HG02642 (cell line): ENCODE data around the gene ADAR.
"Not testable (repeated sequence)": the region's sequence is repeated elsewhere in the genome, so short reads cannot be mapped to it uniquely, and the experiment has no call there.

ENCODE experiments used
- ATAC-seq: cut with Tn5 transposase; IDR thresholded peaks from one replicate; pipeline ENCODE4 v1.9.1; 2021; ENCODE audit warnings: mild to moderate bottlenecking; ENCODE audit not compliant: unreplicated experiment, poor library complexity

The ADAR gene, protein sequence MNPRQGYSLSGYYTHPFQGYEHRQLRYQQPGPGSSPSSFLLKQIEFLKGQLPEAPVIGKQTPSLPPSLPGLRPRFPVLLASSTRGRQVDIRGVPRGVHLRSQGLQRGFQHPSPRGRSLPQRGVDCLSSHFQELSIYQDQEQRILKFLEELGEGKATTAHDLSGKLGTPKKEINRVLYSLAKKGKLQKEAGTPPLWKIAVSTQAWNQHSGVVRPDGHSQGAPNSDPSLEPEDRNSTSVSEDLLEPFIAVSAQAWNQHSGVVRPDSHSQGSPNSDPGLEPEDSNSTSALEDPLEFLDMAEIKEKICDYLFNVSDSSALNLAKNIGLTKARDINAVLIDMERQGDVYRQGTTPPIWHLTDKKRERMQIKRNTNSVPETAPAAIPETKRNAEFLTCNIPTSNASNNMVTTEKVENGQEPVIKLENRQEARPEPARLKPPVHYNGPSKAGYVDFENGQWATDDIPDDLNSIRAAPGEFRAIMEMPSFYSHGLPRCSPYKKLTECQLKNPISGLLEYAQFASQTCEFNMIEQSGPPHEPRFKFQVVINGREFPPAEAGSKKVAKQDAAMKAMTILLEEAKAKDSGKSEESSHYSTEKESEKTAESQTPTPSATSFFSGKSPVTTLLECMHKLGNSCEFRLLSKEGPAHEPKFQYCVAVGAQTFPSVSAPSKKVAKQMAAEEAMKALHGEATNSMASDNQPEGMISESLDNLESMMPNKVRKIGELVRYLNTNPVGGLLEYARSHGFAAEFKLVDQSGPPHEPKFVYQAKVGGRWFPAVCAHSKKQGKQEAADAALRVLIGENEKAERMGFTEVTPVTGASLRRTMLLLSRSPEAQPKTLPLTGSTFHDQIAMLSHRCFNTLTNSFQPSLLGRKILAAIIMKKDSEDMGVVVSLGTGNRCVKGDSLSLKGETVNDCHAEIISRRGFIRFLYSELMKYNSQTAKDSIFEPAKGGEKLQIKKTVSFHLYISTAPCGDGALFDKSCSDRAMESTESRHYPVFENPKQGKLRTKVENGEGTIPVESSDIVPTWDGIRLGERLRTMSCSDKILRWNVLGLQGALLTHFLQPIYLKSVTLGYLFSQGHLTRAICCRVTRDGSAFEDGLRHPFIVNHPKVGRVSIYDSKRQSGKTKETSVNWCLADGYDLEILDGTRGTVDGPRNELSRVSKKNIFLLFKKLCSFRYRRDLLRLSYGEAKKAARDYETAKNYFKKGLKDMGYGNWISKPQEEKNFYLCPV

DNA sequence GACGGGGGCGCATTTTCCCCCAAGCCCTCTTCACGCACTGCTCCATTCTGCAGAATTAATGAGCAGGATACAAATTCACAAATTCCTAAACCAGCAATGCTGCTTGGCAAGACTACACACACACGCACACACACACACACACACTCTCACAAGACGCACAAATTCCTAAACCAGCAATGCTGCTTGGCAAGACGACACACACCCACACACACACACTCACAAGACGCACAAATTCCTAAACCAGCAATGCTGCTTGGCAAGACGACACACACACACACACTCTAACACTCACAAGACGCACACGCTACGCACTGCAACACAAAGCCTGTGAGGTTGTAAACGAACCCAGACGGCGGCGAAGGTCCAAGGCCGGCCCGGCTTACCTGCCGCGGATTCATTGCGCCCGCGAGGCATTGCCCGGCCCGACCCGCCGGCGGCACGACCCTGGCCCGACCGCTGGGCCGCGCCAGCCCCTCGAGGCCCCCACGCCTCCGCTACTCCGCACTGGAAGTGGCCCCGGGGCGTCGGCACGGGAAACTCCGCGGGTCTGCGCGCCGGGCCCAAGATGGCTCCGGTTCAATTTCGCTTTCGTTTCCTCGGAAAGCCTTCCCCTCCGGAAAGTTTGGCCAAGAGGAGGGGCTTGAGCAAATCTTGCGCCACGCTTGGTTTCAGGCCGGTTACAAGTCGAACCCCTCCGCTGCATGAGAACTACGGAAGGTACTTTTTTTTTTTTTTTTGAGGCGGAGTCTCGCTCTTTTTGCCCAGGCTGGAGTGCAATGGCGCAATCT is at the start of gene ADAR:
Gene ADAR (minus strand): TSS at position 578 of the 788 bp plus-strand sequence. CDS start 180 bp downstream, at position 398.
- ATAC-seq, result peak; percentile 71

DNA sequence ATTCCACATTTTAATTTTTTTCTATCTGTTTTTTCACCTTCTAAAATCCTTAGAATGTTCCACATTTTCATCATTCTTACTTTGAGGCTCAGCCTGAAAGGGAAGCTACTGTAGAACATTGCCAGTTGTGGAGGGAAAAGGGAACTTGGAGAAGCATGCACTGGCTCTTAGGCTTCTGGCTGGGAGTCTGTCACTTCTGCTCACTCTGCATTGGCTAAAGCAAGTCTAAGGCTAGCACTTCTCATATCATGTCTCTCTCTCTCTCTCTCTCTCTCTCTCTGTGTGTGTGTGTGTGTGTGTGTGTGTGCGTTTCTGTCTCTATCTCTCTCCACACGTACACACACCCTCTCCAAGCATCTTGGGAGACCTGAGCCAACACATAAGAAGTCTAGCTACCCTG is 49.6 kb upstream of the ADAR start:
- ATAC-seq, result no peak

DNA sequence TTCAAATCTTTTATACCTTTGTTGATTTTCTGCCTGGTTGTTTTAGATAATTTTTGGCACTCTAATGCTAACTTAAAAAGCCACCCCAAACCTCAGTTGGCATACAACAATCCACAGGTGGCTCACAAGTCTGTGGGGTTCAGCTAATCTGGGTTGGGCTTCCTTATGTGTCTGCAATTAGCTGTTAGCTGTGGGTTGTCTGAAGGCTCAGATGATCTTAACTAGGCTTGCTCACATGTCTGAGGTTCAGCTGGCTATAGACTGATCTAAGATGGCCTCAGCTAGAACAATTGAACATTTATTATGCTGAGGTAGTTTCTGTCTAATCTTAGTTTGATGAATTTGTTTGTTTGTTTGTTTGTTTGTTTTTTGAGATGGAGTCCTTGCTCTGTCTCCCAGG is 44.9 kb upstream of the ADAR start:
- ATAC-seq, result no peak

DNA sequence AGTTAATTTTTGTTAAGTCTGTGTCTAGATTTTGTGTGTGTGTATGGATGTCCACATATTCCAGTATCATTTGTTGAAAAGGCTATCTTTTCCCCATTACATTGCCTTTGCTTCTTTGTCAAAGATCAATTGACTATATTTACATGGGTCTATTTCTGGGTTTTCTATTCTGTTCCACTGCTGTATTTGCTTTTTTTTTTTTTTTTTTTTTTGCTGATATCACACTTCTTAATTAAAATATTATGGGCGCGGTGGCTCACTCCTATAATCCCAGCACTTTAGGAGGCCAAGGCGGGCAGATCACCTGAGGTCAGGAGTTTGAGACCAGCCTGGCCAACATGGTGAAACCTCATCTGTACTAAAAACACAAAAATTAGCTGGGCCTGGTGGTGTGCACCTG is 36.7 kb upstream of the ADAR start:
- ATAC-seq, result not testable (repeated sequence)

DNA sequence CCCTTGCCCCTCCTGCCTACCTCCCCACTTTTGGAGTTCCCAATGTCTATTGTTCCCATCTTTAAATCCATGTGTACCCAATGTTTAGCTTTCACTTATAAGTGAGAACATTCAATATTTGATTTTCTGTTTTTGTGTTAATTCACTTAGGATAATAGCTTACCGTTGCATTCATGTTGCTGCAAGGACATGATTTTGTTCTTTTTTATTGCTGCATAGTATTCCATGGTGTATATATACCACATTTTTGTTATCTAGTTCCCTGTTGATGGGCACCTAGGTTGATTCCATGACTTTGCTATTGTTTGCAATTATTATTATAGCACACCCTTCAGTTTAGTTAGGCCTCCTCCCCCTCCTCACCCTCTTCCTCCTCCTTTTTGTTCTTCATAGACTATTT is 33.5 kb upstream of the ADAR start:
- ATAC-seq, result no peak

DNA sequence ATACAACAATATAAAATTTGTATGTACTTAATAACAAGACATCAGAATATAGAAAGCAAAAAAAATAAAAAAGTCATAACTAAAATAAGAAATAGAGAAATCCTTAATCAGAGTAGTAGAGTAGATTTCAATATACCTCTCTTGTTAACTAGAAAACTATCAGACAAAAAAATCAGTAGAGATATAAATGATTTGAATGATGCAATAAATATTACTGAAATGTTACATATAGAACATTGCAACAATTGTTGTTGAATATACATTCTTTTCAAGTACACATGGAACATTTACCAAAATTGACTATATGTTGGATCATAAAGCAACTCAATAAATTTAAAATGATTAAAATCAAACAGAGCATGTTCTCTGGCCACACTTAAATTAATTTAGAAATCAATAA is 31.9 kb upstream of the ADAR start:
- ATAC-seq, result no peak

DNA sequence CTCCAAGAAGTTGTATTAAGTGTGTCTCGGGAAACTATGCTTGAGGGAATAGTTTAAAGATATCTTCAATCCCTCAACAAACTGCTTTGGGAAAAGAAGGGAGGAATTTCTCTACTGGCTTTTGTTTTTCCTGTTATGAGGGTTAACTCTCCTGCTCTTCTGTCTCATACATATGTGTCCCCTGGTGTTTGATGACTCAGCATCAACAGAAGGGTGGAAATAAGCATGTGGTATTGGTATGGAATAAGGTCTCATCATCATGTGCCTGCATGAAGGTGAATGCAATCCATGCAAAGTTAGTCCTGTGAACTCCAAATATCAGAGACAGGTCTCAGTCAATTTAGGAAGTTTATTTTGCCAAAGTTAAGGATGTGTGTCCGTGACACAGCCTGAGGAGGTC is 27.2 kb upstream of the ADAR start:
- no peak for ATAC-seq

DNA sequence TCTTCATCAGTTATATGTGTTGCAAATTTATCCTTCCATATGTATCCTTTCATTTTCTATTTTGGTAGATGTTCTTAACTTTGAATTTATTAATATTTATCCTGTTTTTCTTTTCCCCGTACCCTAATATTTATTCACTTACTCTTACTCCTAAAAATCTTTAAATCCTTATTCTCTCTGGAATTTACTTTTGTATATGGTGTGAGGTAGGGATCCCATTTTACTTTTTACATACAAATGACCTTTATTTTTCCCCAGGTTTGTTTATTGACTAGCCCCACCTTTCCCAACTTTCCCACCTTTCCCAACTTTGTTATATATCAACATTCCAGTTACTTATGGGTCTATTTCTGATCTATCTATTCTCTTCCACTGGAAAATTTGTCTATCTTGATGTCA is 21.7 kb upstream of the ADAR start:
- ATAC-seq, result no peak

DNA sequence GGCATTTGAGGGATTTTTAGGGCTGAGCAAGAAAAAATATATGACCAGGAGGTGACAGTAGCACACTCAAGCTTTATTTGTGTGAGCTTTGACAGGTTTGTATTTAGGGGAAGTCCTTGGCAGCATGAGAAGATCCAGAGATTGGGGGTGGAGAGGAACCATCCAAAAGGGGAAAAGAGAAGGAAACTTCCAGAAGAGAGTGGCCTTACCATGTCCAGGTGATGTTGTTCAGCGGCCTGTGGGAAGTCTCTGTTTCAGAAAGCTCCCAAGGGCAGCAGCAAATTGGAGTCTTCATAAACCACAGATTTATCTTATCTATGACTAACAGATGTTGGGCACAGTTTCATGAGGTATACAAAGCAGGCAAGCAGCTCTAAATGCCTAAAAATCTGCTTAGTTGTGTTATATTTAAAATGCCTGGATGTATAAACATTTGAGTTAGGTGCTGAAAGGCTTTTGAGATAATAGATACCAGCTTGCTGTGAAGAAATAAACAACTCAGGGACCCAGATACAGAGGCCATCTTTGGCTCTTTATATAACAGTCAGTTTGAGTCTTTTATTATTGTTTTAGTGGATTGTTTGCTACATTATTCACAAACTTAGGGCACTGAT is 21.2 kb upstream of the ADAR start:
- ATAC-seq, result no peak

DNA sequence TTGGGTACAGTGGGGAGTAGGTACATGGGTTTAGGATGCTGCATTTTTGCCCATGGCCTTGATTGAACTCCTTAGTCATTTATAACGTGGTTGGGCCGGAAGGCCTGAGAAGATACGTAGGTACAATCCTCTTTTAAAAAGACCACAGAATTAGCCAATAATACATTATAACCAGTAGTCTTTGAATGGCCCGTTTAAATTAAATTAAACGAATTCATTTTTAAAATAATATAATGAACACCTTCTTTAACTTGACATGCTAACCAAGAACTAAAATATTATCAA is 20.1 kb upstream of the ADAR start:
- ATAC-seq, result no peak

DNA sequence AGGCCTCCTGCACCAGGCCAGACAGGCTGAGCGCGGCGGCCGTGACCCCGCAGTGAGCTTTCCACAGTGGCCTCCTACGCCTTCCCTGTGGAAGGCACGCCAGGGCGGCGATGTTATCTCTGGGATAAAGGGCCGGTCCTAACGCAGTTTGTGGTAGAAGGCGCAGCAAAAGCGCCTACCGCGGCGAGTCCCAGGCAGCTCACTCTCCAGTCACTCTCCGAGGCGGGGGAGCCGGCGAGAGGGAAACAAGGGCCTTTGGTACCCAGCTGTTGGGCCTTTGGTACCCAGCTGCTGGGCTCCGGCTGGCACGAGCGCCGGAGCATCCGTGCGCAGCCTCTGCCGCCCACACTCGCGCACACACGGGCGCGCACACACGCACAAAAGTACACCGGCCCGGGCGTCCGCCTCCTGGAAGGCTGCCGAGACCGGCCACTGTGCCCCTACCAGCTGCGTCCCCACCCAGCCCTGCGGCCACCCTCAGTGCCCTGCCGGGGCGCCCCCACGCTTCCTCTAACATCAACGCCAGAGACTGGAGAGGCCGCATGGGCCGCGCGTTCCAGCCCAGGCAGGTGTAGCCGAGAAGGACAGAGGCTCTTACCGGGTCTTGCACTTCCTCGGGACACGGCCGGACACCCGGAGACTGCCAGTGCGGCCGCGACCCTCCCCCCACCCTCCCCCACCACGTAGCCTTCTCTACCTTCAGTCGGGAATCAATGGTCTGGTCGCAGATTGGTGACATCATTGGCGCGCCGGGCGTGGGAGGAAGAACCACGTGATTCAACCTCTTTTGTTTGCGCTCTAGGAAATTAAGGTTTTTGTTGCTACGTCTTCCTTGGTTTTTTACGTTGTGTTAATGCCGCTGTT is 19.5 kb upstream of the ADAR start:
- peak; percentile 62 for ATAC-seq

DNA sequence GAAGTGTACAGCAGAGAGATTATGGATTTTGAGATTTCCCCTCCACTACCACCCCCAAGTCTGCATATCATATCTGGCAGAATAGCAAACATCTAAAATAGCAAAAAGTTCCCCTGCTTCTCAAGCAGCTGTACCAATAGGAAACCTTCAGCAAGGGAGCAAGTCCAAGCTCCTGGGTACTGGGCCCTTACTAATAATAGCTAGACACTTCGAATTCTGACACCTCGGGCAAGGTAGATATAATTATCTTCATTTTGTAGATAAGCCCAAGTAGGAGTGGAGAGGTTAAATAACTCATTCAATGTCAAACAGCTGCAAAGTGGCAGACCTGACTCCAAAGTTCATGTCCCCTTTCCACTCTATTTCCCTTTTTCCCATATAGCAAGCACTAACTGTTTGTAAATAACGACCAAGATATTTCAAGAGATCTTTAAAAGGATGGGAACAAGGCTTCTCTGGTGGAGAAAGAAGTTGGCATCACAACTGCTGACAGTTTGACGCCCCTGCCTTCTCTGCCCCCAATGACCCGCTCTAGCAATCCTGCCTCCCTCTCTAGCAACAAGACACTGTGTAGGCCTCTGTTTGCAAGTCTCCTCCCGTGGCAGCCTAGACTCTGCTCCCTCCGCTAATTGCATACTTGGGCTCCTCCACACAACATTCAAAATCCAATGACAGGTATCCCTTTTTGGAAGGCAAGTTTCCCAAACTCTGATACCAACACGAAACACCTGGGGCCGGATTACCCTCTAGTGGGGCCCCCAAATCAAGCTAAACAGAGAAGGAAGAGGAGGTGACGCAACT is 18.7 kb upstream of the ADAR start:
- ATAC-seq, result no peak

DNA sequence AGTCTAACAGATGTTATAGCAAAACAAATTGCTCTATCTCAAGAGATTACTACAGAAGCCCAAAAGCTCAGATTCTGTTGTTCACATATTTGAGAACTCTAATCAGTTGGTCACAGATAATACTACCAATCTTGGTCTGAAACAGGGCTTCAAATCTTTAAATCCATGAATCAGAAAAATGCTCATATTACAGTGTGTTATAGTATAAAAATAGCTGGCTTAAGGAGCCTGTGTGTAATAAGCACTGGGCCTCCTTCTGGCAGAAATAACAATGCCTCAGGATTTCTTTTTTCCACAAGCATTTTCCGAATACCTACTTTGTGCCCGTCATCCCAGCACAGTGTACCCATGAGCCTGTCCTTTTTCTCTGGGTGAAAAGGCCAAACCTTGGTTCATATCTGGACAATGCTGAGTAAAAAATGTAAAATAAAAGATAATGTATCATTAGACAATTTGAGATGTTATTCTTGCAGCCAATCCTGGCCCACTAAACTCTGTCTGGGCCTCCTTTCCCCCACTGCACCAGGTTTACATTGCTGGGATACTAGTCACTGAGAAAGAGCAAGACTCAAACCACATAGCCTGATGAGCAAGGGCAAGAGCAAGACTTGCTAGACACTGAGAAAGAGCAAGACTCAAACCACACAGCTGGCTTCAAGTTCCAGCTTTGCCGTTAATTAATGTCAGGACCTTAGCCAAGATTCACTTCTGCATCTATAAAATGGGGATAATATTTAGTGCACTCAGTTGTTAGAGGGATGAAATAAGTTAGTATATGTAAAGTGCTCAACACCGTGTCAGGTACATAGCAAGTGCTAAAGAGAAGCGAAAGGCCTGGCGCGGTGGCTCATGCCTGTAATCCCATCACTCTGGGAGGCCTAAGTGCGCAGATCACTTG is 17.0 kb upstream of the ADAR start:
- no peak for ATAC-seq

DNA sequence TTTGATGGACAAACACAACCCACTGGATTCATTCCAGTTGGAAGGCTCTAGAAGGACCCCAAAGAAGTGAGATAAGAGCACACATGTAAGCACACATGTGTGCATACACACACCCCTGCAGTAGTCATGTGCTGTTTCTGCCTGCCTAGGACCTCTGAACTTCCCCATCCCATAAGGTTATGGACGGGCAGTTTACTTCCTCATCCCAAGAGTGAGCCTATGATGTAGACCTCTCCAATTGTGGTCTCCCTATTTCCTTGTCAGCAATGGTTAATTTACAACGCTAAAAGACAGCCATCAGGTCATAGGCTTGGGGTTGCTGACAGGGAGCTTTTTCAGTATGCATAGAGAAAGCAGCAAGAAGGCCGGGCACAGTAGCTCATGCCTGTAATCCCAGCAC is 15.4 kb upstream of the ADAR start:
- ATAC-seq, result no peak

DNA sequence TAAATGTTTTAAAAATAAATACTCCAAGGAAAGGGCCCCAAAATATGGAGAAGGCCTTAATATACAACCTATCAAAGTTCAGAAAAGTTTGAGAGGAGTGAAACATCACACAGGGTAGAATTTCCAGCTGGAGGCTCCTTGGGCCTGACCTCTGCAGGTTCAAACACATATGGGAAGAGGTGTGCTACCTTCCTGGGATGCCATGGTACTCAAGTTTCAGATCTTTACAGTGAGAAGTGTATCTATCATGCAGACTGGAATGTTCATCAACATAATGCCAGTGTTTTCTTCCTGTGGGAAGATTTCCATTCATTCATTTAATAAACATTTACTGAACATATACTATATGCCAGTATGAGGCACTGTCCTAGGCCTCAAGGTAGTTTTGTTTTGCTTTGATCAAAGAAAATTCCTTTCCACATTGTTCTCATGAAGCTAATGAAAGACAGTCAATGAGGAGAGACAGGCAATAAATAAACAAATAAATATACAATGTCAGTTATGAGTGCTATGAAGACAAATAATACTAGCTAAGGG is 14.6 kb upstream of the ADAR start:
- no peak for ATAC-seq

DNA sequence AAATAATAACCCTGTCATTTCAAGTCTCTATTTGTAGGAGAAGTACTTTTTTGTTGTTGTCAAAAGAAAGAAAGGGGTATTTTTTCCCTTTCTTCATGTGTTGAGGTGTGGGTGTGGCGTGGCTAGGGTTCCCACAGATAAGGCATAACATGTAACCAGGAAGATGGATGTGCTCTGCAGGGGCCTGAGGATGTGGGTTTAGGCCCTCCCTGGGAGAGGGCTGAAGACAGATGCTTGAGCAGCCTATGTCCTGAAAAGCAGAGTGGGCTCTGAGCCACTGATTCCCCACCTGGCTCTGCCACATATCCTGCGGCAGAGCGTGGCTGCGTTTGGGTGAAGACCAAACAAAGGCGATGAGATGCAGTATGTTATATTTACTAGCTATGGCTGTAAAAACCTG is 13.9 kb upstream of the ADAR start:
- no peak for ATAC-seq

DNA sequence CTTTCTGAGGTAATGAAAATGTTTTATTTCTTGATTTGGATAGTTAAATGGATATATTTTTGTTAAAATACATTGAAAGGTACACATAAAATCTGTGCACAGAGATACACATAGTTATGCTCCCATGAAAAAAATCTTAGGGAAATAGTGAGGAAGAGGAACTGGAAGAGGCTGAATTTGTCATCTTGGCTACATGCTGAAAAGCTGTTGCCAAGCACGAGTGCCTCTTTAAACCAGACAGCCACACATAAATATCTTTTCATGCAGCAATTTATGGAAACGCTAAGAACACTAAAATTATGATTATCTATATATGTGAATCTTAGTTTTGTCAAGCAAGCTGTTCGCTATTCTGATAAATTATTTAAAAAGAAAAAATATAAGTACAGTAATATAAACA is 12.8 kb upstream of the ADAR start:
- ATAC-seq, result no peak
